Activated B cell treated with CpG ODN at 0.5 μM for 24 hours (primary cell): ENCODE data around the gene PARVB. TPM values are rescaled to one million over a fixed set of nuclear protein-coding genes. Genes with fewer than 3 reads are reported as not detected.

Source experiments
- ATAC-seq: fragments of 200-7000 bp; cut with Tn5 transposase; one replicate; pipeline ENCODE4 v1.10.0; 2021; ENCODE audit warnings: low read depth, mild to moderate bottlenecking, moderate library complexity
- CTCF ChIA-PET: fragments of 350-600 bp; sonication (Branson Sonifier 250); formaldehyde crosslinking; loops from one replicate; lab custom pipeline; 2021; ENCODE audit warnings: antibody characterized with exemption; lab: Charles Lee
- POLR2A ChIA-PET: fragments of 350-600 bp; sonication (Branson Sonifier 250); formaldehyde crosslinking; loops from one replicate; lab custom pipeline; 2021; ENCODE audit warnings: antibody characterized with exemption; lab: Charles Lee
- DNase-seq: peaks from one replicate; pipeline ENCODE4 v3.0.0; 2022
- H3K27ac Mint-ChIP-seq: one replicate; pipeline ENCODE4 v1.8.0; 2020; ENCODE audit warnings: mixed read lengths
- H3K27me3 Mint-ChIP-seq: one replicate; pipeline ENCODE4 v1.8.0; 2021; ENCODE audit warnings: mixed read lengths
- H3K36me3 Mint-ChIP-seq: one replicate; pipeline ENCODE4 v1.8.0; 2021; ENCODE audit warnings: low read depth, mixed read lengths
- H3K4me1 Mint-ChIP-seq: one replicate; pipeline ENCODE4 v1.8.0; 2021; ENCODE audit warnings: mixed read lengths
- H3K4me3 Mint-ChIP-seq: one replicate; pipeline ENCODE4 v1.8.0; 2020; ENCODE audit warnings: mild to moderate bottlenecking, mixed read lengths
- H3K9me3 Mint-ChIP-seq: one replicate; pipeline ENCODE4 v1.8.0; 2020; ENCODE audit warnings: mixed read lengths
- CTCF ChIP-seq: fragments of 200-600 bp; IDR thresholded peaks from one replicate; pipeline ENCODE4 v1.8.0; 2022; ENCODE audit warnings: antibody characterized with exemption, mild to moderate bottlenecking
- intact Hi-C: fragments of 100-400 bp; cut with micrococcal nuclease; formaldehyde crosslinking; loops from one replicate; pipeline ENCODE4 v1.15.1; 2024
- total RNA-seq: library from RNA; stranded (reverse); gene quantifications from 2 replicates; pipeline ENCODE4 v1.2.3, GENCODE V29; 2022

The PARVB gene
- total RNA-seq, 1 donor from 2014 or later, result 53.5 TPM

GRCh38 chr22:44099696-44100095 lies 75.6 kb downstream of the PARVB start:
- H3K9me3 Mint-ChIP-seq, result no peaks in the 10 kb centered on the region
- CTCF ChIA-PET, result no interaction called here
- no peak overlapping the region for H3K4me3 Mint-ChIP-seq
- no peak for DNase-seq
- H3K4me1 Mint-ChIP-seq, result no peaks in the 10 kb centered on the region
- peaks cover 66% of the 10 kb centered on the region for H3K36me3 Mint-ChIP-seq
- no peak for ATAC-seq
- H3K27ac Mint-ChIP-seq, result no peak overlapping the region
- no peaks in the 10 kb centered on the region for H3K27me3 Mint-ChIP-seq
- intact Hi-C loops, result no loop called here
- POLR2A ChIA-PET, result no interaction called here
- no peak for TF ChIP-seq CTCF

- no peak for TF ChIP-seq CTCF
- POLR2A ChIA-PET, result no interaction called here
- Mint-ChIP-seq H3K27ac (no peak overlapping the region), H3K4me3 (no peak overlapping the region), H3K36me3 (peaks cover 67% of the 10 kb centered on the region), H3K9me3 (no peaks in the 10 kb centered on the region), H3K27me3 (no peaks in the 10 kb centered on the region), H3K4me1 (no peaks in the 10 kb centered on the region)
- no peak for DNase-seq
- intact Hi-C loops, result no loop called here
- ATAC-seq, result no peak
- CTCF ChIA-PET, result no interaction called here
Measured at GRCh38 chr22:44100411-44100810, 76.3 kb downstream of the PARVB start.

- POLR2A ChIA-PET, result no interaction called here
- Mint-ChIP-seq H3K4me3 (no peak overlapping the region), H3K27ac (no peak overlapping the region), H3K9me3 (no peaks in the 10 kb centered on the region), H3K4me1 (no peaks in the 10 kb centered on the region), H3K36me3 (peaks cover 64% of the 10 kb centered on the region), H3K27me3 (no peaks in the 10 kb centered on the region)
- DNase-seq (no peak), ATAC-seq (no peak)
- CTCF ChIA-PET, result no interaction called here
- no peak for TF ChIP-seq CTCF
- intact Hi-C loops, result no loop called here
Measured at GRCh38 chr22:44102121-44102520, 78.0 kb downstream of the PARVB start.

- DNase-seq (no peak), ATAC-seq (no peak)
- intact Hi-C loops, result no loop called here
- Mint-ChIP-seq H3K9me3 (no peaks in the 10 kb centered on the region), H3K27ac (no peak overlapping the region), H3K4me3 (no peak overlapping the region), H3K36me3 (peaks cover 62% of the 10 kb centered on the region), H3K4me1 (no peaks in the 10 kb centered on the region), H3K27me3 (no peaks in the 10 kb centered on the region)
- ChIA-PET CTCF (interaction anchor here (1.1 kb wide), 1 partner anchor 17 kb away, joined by 3 read pairs; no protein-coding TSS in a partner anchor), POLR2A (no interaction called here)
- TF ChIP-seq CTCF, result no peak
Measured at GRCh38 chr22:44102856-44103255, 78.8 kb downstream of the PARVB start.

GRCh38 chr22:44103735-44104480 lies 79.8 kb downstream of the PARVB start:
- Mint-ChIP-seq H3K4me3 (no peak overlapping the region), H3K4me1 (peaks cover 6% of the 10 kb centered on the region), H3K9me3 (no peaks in the 10 kb centered on the region), H3K36me3 (peaks cover 60% of the 10 kb centered on the region), H3K27ac (no peak overlapping the region), H3K27me3 (no peaks in the 10 kb centered on the region)
- no peak for TF ChIP-seq CTCF
- ATAC-seq (no peak), DNase-seq (no peak)
- intact Hi-C loops, result no loop called here
- ChIA-PET CTCF (interaction anchor here (1.1 kb wide), 1 partner anchor 18 kb away, joined by 3 read pairs; no protein-coding TSS in a partner anchor), POLR2A (no interaction called here)
